Hepatocyte (in vitro differentiated cells): ENCODE results near the gene NT5M.

ENCODE experiments used
- CTCF ChIP-seq: fragments of 200-600 bp; sonication (generic); IDR thresholded peaks from 2 replicates; pipeline ENCODE4 v1.5.1; 2016; ENCODE audit warnings: antibody characterized with exemption, mild to moderate bottlenecking; ENCODE audit not compliant: poor library complexity
- EZH2phosphoT487 ChIP-seq: fragments of 200-600 bp; sonication (generic); IDR thresholded peaks from one replicate; pipeline ENCODE4 v1.6.1; 2018; ENCODE audit warnings: antibody characterized with exemption, mild to moderate bottlenecking, low read depth, moderate library complexity; ENCODE audit not compliant: unreplicated experiment, severe bottlenecking

GRCh38 chr17:17348872-17349723 is 45.9 kb downstream of the NT5M start:
- TF ChIP-seq CTCF, result no peak
- no peak for TF ChIP-seq EZH2phosphoT487
